ENCODE data around the gene ABHD8.

ABHD8 gene

GRCh38 chr19:17243830-17244617, 59.2 kb downstream of the ABHD8 start:
- Histone ChIP-seq H3K27ac (peak overlapping the region; percentile 61 to 91), H3K4me3 (peak overlapping the region; percentile 98)
- no peak for TF ChIP-seq CTCF (IDR thresholded peaks at IDR 0.05)
- DNase-seq (ENCODE audit: low spot score): no peak

- H3K27ac ChIP-seq: peak overlapping the region; percentile 61 to 91
- TF ChIP-seq CTCF (IDR thresholded peaks at IDR 0.05): no peak
- peak overlapping the region; percentile 98 for H3K4me3 ChIP-seq
- DNase-seq (ENCODE audit: low spot score): no peak
Observed at GRCh38 chr19:17243211-17243829, 59.9 kb downstream of the ABHD8 start.

GRCh38 chr19:17242431-17243208, 60.6 kb downstream of the ABHD8 start:
- DNase-seq (ENCODE audit: low spot score): no peak
- Histone ChIP-seq H3K27ac (peak overlapping the region; percentile 61 to 91), H3K4me3 (peak overlapping the region; percentile 6)
- no peak for TF ChIP-seq CTCF (IDR thresholded peaks at IDR 0.05)

All from coronary artery (tissue), 2 donors.